Gastrocnemius medialis (tissue), 4 donors: ENCODE data around the gene PDCD2L.

Source experiments
- CTCF ChIP-seq, 5 experiments: fragments of 450-650 bp in 3 of 5; fragments of 200-600 bp in 2 of 5; sonication (generic) in 2 of 5; IDR thresholded peaks in 4 of 5; conservative IDR thresholded peaks in 1 of 5; 1 replicate in 4 of 5; 2 replicates in 1 of 5; pipeline ENCODE4 v1.5.1; 2016 to 2019; ENCODE audit warnings: antibody characterized with exemption in 5 of 5, mild to moderate bottlenecking in 3 of 5, moderate library complexity in 3 of 5
- POLR2A ChIP-seq, 2 donors: fragments of 450-650 bp; IDR thresholded peaks; one replicate each; pipeline ENCODE4 v1.6.1; 2017; ENCODE audit warnings: antibody characterized with exemption in 2 of 2, mild to moderate bottlenecking in 2 of 2, moderate library complexity in 2 of 2

GRCh38 chr19:34370117-34370516, 34.1 kb upstream of the PDCD2L start:
- TF ChIP-seq CTCF (IDR thresholded peaks at IDR 0.05 in 4 of 5, conservative IDR thresholded peaks at IDR 0.05 in 1 of 5) (no peak), POLR2A (IDR thresholded peaks at IDR 0.05) (no peak)
